Measurements from ENCODE around the gene INTS14.
A peak's percentile ranks its signal among the peaks of the same experiment; 100 is the strongest.

Gene INTS14

GRCh38 chr15:65610871-65611718 lies at the start of gene INTS14:
INTS14 (minus strand) TSS chr15:65611131; CDS start chr15:65607380, 3,751 bp downstream.
- DNase-seq: peak; percentile 98

GRCh38 chr15:65659502-65660052 lies 48.6 kb upstream of the INTS14 start:
- no peak for DNase-seq

GRCh38 chr15:65655457-65655856 lies 44.5 kb upstream of the INTS14 start:
- no peak for DNase-seq

GRCh38 chr15:65655026-65655425 lies 44.1 kb upstream of the INTS14 start:
- no peak for DNase-seq

- no peak for DNase-seq
Measured at GRCh38 chr15:65653801-65654521, 43.0 kb upstream of the INTS14 start.

- no peak for DNase-seq
Measured at GRCh38 chr15:65653341-65653740, 42.4 kb upstream of the INTS14 start.

- no peak for DNase-seq
Measured at GRCh38 chr15:65651831-65652749, 41.2 kb upstream of the INTS14 start.

GRCh38 chr15:65651042-65651322 lies 40.1 kb upstream of the INTS14 start:
- DNase-seq: no peak

GRCh38 chr15:65650312-65651041 lies 39.5 kb upstream of the INTS14 start:
- no peak for DNase-seq

- DNase-seq: no peak
Measured at GRCh38 chr15:65646486-65646885, 35.6 kb upstream of the INTS14 start.

- DNase-seq: no peak
Measured at GRCh38 chr15:65645392-65645791, 34.5 kb upstream of the INTS14 start.

GRCh38 chr15:65644282-65644681 lies 33.4 kb upstream of the INTS14 start:
- DNase-seq: no peak

GRCh38 chr15:65642594-65642993 lies 31.7 kb upstream of the INTS14 start:
- no peak for DNase-seq

- no peak for DNase-seq
Measured at GRCh38 chr15:65641768-65642475, 31.0 kb upstream of the INTS14 start.

- no peak for DNase-seq
Measured at GRCh38 chr15:65639509-65639908, 28.6 kb upstream of the INTS14 start.

GRCh38 chr15:65638681-65639089 lies 27.8 kb upstream of the INTS14 start:
- no peak for DNase-seq

GRCh38 chr15:65638109-65638508 lies 27.2 kb upstream of the INTS14 start:
- DNase-seq: no peak

- DNase-seq: no peak
Measured at GRCh38 chr15:65634356-65634755, 23.4 kb upstream of the INTS14 start.

- no peak for DNase-seq
Measured at GRCh38 chr15:65633752-65634151, 22.8 kb upstream of the INTS14 start.

GRCh38 chr15:65632780-65633375 lies 21.9 kb upstream of the INTS14 start:
- no peak for DNase-seq

GRCh38 chr15:65631503-65631902 lies 20.6 kb upstream of the INTS14 start:
- DNase-seq: no peak

All from islet precursor cell (in vitro differentiated cells).